GM19467 (cell line): ENCODE measurements around the gene RUNX3.

Experiments
- ATAC-seq: cut with Tn5 transposase; IDR thresholded peaks from one replicate; pipeline ENCODE4 v1.9.1; 2021; ENCODE audit warnings: mild to moderate bottlenecking, moderate library complexity; ENCODE audit not compliant: unreplicated experiment

The RUNX3 gene

GRCh38 chr1:24963943-24964693 is 34.0 kb upstream of the RUNX3 start:
- no peak for ATAC-seq

GRCh38 chr1:24963099-24963872 is 33.2 kb upstream of the RUNX3 start:
- no peak for ATAC-seq

- ATAC-seq, result no peak
Observed at GRCh38 chr1:24961961-24962861, 32.1 kb upstream of the RUNX3 start.

DNA sequence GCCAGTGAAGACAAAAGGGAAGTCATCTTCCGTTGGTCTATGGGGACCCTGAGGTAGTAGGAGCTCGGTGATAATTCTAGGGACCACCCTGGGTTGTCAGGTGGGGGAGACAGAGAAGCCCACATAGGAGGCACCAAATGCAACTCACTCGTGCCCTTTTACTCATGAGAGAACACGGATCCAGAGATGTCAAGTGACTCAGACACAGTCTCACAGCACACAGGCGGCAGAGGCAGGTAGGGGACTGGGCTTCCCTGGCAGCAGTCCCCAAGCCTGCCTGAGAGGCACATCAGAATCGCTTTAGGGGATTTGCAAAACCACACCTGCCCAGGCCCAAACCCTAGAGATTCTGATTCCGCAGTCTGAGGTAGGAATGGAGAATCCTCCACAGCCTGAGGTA is 31.3 kb upstream of the RUNX3 start:
- no peak for ATAC-seq

GRCh38 chr1:24960071-24960801 is 30.2 kb upstream of the RUNX3 start:
- no peak for ATAC-seq

DNA sequence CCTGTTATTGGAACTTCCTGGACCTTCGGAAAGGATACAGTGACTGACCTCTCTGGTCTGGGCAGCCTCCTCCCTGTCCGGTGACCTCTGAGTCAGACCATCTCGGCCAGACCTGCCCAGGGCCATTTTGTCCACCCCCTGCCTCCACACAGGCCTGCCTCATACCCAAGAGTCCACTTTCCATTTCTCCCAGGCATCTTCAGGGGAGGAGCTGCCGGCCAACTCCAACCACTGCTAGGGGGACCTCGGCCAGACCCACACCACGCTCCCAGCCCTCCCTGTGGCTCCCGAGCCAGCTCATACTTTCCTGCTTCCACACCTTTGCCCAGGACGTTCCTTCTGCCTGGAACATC is 29.5 kb upstream of the RUNX3 start:
- no peak for ATAC-seq

- ATAC-seq, result no peak
Observed at GRCh38 chr1:24958766-24959622, 28.9 kb upstream of the RUNX3 start.

GRCh38 chr1:24957808-24958752 is 28.0 kb upstream of the RUNX3 start:
- no peak for ATAC-seq

GRCh38 chr1:24957016-24957807 is 27.1 kb upstream of the RUNX3 start:
- ATAC-seq, result no peak

- no peak for ATAC-seq
Observed at GRCh38 chr1:24955779-24956365, 25.8 kb upstream of the RUNX3 start.

DNA sequence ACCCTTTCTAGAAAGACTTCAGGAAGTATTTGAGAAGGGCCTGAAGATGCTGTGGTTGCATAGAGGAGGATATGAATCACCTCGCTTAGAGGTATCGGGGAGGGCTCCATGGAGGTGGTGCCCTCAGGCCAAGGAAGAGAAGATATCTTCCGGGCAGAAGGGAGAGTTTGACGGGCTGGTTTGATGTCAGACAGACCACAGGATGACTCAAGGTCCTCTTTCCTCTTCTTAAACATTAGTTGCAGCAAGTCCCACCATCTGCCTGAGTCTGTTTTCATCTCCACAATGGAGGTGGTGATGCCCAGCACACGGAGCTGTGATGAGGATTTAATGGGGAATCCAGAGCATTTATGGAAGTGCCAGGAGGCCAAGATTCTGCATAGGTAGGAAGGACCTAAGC is 25.1 kb upstream of the RUNX3 start:
- ATAC-seq, result no peak

DNA sequence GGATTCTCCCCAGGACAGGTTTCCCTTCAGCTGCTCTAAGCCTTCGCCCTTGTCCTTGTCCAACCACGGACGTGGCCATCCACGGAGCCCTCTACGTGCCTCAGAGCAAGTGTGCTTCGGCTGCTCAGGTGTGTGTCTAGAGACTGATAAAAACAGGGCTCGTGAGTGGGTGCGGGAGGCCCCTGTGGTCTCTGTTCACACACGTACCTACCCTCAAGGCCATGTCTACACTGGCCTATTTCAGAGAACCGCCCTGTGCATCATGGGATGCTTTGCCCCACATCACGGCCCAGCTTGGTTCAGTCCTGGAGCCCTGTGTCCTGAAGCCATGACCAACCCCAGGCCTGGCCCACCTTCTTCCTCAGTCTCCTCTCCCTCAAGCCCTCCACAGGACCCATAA is 24.6 kb upstream of the RUNX3 start:
- ATAC-seq, result no peak

GRCh38 chr1:24954022-24954421 is 23.9 kb upstream of the RUNX3 start:
- ATAC-seq, result no peak

GRCh38 chr1:24952413-24952841 is 22.4 kb upstream of the RUNX3 start:
- no peak for ATAC-seq

DNA sequence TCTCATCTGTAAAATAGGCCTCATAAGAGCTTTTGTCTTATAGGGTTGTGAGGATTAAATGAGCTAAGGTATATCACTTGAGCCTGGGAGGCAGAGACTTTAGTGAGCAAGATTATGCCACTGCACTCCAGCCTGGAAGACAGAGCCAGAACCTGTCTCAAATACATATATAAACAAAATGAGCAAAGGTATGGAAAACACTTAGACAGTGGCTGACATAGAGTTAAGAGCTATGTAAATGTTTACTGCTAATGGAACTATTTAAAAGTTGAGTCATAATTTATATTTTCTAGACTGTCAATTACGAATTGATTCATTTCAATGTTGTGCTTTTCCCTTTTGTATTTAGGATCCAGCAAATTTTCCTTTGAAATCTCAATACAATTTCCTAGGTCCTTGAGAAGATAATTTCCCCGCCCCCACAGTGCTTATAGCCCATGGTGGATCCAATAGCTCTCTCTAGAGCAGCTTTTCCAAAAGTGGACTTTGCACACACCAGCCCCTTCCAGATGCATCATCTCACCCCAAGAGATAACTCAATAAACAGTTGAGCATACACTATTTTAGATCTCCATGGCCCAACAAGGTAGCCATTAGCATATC is 21.8 kb upstream of the RUNX3 start:
- ATAC-seq, result no peak

DNA sequence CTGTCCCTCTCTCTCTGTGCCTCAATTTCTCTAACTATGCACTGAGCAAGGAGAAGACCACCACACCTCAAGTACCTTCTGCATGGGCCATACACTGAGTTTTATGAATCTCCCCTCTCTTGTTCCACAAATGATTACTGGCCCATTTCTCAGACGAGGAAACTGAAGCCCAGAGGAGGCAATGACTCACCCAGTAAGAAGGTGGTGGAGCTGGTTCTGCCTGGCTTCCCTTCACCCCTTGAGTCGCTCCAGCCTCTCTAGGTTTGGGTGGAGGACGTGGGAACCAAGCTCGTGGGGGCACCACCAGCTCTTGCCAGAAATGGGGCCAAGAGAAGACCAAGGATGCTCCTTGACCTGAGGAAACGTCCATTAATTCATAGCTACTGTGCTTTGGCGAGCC is 21.3 kb upstream of the RUNX3 start:
- ATAC-seq, result no peak

GRCh38 chr1:24949331-24949881 is 19.3 kb upstream of the RUNX3 start:
- ATAC-seq, result no peak
